Adrenal gland (tissue), 5 donors: ENCODE measurements around the gene COL4A1.

Experiments
- CTCF ChIP-seq, 6 experiments: fragments of 450-650 bp in 4 of 6; fragments of 200-600 bp in 2 of 6; sonication (generic) in 1 of 6; IDR thresholded peaks; 1 replicate in 5 of 6; 2 replicates in 1 of 6; pipeline versions ENCODE4 v1.5.1 to v1.8.0; 2016 to 2021; ENCODE audit warnings: antibody characterized with exemption in 6 of 6, mild to moderate bottlenecking in 2 of 6, moderate library complexity in 1 of 6
- POLR2A ChIP-seq, 2 donors: fragments of 450-650 bp; IDR thresholded peaks; one replicate each; pipeline ENCODE4 v1.6.1; 2017; ENCODE audit warnings: antibody characterized with exemption in 2 of 2, mild to moderate bottlenecking in 2 of 2, moderate library complexity in 1 of 2
- donor health status: DM: no; HTN: no; CAD: no.

- TF ChIP-seq CTCF (IDR thresholded peaks at IDR 0.05) = no peak
- TF ChIP-seq POLR2A (IDR thresholded peaks at IDR 0.05) = no peak
Measured at GRCh38 chr13:110282316-110282841, 24.6 kb downstream of the COL4A1 start.
